PC-3 (cell line): ENCODE measurements around the gene CEP128.

ENCODE experiments used
- EZH2 ChIP-seq: fragments of 300-600 bp; sonication (generic); IDR thresholded peaks from one replicate; pipeline ENCODE4 v1.6.1; 2017; ENCODE audit warnings: antibody characterized with exemption, mild to moderate bottlenecking, low read length; ENCODE audit not compliant: unreplicated experiment
- EZH2phosphoT487 ChIP-seq: fragments of 300-600 bp; sonication (generic); IDR thresholded peaks from 2 replicates; pipeline ENCODE4 v1.6.1; 2018; ENCODE audit warnings: mild to moderate bottlenecking, antibody characterized with exemption, low read length, borderline replicate concordance
- TF ChIP-seq, protein P1 (sequence below): fragments of 300-600 bp; sonication (generic); conservative IDR thresholded peaks from 2 replicates; pipeline ENCODE4 v1.5.1; 2017; ENCODE audit warnings: antibody characterized with exemption, low read depth, mild to moderate bottlenecking, low read length

DNA sequence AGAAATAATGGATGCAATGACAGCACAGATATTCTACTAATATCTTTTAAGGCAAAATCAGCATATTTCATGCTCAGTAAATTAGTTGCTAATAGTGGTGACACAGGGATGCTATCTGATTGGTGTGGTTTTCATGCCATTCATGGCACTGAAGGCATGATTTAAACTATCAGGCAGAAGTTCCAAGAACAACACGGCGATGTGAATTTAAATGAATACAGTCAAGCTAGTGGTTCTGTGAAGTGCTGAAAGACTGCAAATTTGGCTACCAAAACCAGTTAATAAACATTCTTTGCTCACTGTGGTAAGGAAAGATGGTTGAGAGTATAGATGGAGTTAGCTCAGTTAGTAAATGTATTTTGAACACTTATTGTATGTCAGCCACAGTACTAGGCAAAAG, 458.2 kb downstream of the CEP128 start:
- TF ChIP-seq, protein P1, sequence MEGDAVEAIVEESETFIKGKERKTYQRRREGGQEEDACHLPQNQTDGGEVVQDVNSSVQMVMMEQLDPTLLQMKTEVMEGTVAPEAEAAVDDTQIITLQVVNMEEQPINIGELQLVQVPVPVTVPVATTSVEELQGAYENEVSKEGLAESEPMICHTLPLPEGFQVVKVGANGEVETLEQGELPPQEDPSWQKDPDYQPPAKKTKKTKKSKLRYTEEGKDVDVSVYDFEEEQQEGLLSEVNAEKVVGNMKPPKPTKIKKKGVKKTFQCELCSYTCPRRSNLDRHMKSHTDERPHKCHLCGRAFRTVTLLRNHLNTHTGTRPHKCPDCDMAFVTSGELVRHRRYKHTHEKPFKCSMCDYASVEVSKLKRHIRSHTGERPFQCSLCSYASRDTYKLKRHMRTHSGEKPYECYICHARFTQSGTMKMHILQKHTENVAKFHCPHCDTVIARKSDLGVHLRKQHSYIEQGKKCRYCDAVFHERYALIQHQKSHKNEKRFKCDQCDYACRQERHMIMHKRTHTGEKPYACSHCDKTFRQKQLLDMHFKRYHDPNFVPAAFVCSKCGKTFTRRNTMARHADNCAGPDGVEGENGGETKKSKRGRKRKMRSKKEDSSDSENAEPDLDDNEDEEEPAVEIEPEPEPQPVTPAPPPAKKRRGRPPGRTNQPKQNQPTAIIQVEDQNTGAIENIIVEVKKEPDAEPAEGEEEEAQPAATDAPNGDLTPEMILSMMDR, result no peak
- TF ChIP-seq EZH2 (no peak), EZH2phosphoT487 (no peak)
